HG03066 (cell line): ENCODE results near the gene EIF3I.
"Not testable (repeated sequence)": the region's sequence is repeated elsewhere in the genome, so short reads cannot be mapped to it uniquely, and the experiment has no call there.

Source experiments
- ATAC-seq: cut with Tn5 transposase; IDR thresholded peaks from one replicate; pipeline ENCODE4 v1.9.1; 2021; ENCODE audit warnings: low read depth; ENCODE audit not compliant: unreplicated experiment

EIF3I gene

DNA sequence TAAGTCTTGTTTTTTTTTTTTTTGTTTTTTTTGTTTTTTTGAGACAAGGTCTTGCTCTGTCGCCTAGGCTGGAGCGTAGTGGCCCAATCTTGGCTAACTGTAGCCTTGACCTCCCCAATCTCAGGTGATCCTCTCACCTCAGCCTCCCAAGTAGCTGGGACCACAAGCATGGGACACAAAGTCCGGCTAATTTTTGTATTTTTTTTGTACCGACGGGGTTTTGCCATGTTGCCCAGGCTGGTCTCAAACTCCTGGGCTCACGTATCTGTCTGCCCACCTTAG lies 35.0 kb downstream of the EIF3I start:
- no peak for ATAC-seq

DNA sequence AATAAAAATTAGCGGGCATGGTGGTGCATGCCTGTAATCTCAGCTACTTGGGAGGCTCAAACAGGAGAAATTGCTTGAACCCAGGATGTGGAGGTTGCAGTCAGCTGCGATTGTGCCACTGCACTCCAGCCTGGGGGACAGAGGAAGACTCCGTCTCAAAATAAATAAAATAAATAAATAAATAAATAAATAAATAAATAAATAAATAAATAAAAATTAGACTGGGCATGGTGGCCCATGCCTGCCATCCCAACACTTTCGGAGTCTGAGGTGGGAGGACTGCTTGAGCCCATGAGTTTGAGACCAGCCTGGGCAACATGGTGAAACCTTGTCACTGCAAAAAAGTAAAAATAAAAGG lies 41.0 kb downstream of the EIF3I start:
- ATAC-seq: not testable (repeated sequence)

DNA sequence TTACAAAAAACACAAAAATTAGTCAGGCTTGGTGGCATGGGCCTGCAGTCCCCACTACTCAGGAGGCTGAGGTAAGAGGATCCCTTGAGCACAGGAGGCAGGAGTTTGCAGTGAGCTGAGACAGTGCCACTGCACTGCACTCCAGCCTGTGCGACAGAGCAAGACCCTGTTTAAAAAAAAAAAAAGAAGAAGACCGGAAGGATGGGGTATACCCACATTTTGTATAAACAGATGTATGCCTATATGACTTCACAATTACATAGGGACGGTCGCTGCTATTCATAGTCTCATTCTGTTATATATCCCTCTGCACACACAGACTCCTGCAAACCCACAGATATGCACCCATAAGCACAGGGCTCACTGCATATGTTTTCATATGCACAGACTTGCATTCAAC lies 41.5 kb downstream of the EIF3I start:
- ATAC-seq: no peak

DNA sequence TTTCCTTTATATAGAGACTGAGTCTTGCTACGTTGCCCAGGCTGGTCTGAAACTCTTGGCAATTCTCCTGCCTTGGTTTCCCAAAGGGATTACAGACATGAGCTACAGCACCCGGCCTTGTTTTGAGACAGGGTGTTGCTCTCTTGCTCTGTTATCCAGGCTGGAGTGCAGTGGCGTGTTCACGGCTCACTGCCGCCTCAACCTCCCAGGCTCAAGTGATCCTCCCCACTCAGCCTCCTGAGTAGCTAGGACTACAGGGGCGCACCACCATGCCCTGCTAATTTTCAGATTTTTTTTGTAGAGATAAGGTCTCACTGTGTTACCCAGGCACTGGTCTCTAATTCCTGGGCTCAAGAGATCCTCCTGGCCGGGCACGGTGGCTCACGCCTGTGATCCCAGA lies 43.6 kb downstream of the EIF3I start:
- ATAC-seq: no peak

DNA sequence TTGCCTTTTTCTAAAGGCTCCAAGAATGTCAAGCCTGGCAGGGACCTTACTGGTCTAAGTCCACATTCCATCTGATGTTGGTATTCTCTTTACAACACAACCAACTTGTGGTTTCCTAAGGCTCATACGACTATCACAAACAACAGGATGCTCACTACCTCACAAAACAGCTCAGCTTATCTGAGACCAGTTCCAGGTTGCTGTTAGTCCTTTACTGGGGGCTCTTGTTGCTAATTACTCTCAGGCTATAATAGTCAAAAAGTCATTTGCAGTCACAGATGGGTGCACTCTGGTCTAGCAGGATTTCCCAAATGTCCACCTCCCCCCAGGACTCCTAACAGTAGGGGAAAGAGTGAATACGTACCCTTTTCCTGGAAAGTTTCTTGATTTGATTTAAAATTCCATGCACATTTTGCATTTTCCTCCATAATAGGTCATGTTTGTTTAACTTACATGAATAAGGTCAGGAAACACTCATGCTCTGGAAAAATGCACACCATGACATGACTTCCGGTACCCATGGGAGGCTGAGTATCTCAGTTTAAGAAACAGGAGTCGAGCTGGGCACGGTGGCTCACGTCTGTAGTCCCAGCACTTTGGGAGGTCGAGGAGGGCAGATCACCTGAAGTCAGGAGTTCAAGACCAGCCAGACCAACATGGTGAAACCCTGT lies 44.8 kb downstream of the EIF3I start:
- no peak for ATAC-seq

DNA sequence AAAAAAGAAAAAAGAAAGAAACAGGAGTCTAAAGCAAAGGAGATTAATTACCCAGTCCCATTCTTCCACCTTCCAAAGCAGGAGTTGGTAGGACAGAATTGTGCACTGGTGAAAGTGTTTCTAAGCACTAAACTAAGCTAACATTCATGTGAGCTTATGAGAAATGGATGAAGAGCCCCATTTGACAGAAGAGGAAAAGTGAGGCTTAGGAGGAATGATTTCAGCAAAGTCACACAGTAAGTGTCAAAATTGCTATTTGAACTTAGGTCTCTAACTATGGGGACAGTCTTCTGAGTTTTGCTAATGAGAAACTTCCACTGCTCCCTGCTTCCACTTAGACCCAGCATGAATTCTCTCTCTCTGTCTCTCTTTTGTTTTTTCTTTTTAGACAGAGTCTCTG lies 47.5 kb downstream of the EIF3I start:
- ATAC-seq: no peak

DNA sequence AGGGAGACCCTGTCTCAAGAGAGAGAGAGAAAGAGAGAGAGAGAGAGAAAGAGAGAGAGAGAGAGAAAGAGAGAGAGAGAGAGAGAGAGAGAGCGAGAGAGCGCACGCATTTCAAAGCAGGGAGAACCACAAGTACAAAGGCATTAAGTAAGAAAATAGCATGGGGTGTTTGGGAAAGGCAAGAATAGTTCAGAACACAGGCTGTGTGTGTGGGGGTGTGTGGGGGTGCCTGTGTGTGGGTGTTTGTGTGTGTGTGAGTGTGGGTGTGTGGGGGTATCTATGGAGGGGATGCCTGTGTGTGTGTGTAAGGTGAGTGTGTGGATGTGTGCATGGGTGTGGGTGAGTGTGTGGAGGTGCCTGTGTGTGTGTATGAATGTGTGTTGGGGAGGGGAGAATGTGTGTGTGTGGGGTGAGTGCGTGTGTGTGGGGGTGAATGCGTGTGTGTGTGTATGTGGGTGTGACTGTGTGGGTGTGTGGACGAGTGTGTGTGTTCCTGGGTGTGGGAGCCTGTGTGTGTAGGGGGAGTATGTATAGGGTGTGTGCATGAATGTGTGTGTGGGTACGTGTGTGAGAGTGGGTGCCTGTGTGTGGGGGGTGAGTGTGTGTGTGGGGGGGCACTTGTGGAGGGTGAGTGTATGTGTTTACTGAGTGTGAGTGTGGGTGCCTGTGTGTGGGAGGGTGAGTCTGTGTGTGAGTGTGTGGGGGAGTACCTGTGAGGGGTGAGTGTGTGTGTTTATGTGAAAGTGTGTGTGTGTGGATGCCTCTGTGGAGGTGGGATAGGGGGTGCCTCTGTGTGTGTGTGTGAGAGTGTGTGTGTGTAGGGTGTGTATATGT lies 50.6 kb downstream of the EIF3I start:
- no peak for ATAC-seq

DNA sequence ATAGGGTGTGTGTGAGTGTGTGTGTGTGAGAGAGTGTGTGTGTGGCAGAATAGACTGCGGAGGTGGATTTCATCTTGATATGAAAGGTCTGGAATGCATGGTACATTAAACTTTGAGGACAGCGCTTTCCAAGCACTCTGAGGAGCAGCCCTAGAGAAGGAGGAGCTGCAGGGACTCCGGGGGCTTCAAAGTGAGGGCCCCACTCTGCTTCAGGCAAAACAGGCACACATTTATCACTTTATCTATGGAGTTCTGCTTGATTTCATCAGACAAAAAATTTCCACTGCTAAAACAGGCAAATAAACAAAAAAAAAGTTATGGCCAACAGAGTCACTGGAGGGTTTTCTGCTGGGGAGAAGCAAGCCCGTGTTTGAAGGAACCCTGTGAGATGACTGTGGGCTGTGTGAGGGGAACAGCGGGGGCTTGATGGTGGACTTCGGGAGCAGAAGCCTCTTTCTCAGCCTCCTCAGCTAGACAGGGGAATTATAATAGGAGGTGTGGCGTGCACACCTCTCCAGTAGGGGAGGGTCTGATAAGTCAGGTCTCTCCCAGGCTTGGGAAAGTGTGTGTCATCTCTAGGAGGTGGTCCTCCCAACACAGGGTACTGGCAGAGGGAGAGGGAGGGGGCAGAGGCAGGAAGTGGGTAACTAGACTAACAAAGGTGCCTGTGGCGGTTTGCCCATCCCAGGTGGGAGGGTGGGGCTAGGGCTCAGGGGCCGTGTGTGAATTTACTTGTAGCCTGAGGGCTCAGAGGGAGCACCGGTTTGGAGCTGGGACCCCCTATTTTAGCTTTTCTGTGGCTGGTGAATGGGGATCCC lies 51.4 kb downstream of the EIF3I start:
- ATAC-seq: no peak

DNA sequence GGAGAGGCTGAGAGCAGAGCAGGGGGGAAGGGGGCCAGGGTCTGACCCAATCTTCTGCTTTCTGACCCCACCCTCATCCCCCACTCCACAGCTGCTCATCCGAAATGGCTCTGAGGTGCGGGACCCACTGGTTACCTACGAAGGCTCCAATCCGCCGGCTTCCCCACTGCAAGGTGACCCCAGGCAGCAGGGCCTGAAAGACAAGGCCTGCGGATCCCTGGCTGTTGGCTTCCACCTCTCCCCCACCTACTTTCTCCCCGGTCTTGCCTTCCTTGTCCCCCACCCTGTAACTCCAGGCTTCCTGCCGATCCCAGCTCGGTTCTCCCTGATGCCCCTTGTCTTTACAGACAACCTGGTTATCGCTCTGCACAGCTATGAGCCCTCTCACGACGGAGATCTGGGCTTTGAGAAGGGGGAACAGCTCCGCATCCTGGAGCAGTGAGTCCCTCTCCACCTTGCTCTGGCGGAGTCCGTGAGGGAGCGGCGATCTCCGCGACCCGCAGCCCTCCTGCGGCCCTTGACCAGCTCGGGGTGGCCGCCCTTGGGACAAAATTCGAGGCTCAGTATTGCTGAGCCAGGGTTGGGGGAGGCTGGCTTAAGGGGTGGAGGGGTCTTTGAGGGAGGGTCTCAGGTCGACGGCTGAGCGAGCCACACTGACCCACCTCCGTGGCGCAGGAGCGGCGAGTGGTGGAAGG lies 52.6 kb downstream of the EIF3I start:
- no peak for ATAC-seq

DNA sequence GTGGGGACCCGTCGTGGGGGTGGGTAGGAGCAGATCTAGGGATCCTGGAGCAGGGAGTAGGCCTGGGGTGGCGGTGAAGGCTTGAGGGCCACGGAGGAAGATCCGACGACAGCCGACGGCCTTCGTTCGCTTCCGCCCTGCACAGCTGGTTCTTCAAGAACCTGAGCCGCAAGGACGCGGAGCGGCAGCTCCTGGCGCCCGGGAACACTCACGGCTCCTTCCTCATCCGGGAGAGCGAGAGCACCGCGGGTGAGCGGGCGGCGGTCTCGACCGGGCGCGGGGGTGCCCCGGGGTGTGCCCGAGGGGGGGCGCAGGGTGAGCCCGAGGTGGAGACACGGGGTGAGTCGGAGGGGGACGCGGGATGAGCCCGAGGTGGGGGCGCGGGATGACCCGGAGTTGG lies 53.2 kb downstream of the EIF3I start:
- ATAC-seq: no peak

DNA sequence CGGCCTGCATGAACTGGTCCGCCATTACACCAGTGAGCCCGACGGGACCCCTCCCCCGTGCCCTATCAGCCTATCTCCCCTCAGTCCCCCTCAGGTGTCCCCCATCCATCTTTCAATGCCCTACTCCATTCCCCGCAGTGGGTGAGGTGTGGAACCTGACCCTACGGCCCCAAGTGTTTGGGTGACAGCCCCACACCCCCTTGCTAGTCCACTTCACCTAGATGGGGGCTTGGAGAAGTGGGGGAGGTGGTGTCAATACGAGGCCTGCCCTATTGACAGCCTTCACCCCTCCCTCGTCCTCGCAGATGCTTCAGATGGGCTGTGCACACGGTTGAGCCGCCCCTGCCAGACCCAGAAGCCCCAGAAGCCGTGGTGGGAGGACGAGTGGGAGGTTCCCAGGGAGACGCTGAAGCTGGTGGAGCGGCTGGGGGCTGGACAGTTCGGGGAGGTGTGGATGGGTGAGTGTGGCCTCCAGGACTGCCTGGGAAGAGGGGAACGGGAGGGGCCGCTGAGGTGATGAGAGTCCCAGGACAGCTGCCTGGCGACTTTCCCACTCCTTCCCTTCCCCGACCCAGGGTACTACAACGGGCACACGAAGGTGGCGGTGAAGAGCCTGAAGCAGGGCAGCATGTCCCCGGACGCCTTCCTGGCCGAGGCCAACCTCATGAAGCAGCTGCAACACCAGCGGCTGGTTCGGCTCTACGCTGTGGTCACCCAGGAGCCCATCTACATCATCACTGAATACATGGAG lies 54.0 kb downstream of the EIF3I start:
- ATAC-seq: no peak
